GM12873 (cell line): ENCODE results near the gene ANXA3.

Experiments used
- TF ChIP-seq, protein P1 (sequence below): IDR thresholded peaks from 2 replicates; pipeline ENCODE4 v1.5.1; 2012; ENCODE audit warnings: low read depth, mild to moderate bottlenecking, moderate library complexity, low read length, control low read depth; ENCODE audit not compliant: insufficient read depth; ENCODE audit errors: missing control alignments

The ANXA3 gene

DNA sequence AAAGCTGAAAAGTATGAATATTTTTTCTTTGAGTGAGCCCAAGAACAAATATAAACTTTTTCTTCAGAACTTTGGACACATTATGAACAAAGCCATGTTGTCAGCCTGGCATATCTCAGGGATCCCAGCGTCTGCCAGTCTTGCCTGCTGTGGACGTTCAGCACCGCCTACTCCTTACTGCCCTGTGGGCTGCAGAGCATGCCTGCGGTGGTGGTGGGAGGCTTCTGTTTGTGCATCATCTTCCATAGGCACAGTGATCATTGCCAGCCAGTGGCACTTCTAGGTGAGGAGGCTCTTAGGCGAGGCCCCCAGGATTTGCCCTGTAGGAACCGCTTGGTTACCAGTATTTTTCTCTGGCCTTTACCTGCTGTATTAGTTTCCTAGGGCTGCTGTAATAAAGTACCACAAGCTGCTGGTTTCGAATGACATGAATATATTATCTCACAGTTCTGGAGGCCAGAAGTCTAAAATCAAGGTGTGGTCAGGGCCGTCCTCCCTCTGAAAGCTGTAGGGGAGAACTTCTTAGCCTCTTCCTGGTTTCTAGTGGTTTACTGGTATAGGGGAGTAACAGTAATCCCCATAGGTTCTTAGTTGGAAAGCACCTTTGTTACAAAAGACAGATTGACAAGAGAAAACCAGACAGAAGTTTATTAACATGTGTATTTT is 15.4 kb downstream of the ANXA3 start:
- TF ChIP-seq, protein P1, sequence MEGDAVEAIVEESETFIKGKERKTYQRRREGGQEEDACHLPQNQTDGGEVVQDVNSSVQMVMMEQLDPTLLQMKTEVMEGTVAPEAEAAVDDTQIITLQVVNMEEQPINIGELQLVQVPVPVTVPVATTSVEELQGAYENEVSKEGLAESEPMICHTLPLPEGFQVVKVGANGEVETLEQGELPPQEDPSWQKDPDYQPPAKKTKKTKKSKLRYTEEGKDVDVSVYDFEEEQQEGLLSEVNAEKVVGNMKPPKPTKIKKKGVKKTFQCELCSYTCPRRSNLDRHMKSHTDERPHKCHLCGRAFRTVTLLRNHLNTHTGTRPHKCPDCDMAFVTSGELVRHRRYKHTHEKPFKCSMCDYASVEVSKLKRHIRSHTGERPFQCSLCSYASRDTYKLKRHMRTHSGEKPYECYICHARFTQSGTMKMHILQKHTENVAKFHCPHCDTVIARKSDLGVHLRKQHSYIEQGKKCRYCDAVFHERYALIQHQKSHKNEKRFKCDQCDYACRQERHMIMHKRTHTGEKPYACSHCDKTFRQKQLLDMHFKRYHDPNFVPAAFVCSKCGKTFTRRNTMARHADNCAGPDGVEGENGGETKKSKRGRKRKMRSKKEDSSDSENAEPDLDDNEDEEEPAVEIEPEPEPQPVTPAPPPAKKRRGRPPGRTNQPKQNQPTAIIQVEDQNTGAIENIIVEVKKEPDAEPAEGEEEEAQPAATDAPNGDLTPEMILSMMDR = no peak

DNA sequence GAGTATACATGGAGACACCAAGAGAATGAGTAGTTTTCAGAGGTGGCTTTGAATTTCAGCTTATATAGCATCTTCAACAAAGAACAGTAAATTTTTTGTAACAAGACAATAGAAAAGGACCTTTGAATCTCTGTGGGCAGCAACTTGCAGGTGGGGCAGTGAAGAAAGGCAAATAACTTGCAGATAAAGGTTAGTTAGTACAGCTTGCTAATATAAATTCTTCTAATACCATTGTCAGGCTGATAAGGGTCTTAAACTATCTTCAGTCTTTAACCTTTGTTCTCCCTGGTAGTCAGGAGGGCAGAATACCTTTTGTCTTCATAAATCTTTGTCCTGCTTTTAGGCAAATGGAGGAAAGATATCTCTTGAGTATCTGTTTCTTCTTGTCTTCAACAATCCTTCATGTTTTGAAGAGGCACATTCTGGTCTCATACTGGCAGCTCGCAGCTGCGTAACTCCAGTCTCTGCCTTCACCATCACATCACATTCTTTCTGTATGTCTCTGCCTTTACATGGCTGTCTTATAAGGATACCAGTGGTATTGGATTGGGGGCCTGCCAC is 16.0 kb downstream of the ANXA3 start:
- TF ChIP-seq, protein P1 = no peak

DNA sequence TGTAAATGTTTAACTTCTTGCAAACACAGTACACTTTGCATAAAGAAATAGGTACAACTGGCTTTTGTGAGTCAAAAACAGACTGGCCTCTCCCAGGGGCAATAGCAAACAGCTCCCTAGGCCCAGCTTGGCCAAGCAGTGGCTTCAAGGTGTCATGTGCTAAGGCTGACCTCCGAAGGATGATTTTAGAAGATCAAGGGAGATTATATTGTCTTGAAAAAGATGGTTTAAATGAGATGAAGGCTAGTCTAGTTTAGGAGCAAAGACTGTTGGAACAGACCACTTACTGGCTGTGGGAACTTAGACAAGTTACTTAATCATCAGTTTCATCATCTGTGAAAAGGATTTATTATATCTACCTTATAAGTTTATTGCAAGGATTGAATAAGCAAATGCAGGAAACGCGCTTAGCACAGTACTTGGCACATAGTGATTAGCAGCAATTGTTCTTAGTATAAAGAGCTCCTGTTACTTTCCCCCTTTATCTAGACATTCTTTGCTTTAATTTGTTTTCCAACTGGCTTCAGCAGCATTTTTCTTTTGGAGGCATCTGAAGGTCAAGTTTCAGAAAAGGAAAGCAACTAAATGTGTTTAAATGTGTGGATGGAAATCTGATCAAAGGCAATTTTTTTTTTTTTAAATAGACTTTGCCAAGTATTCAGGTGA is 17.2 kb downstream of the ANXA3 start:
- TF ChIP-seq, protein P1 = no peak

DNA sequence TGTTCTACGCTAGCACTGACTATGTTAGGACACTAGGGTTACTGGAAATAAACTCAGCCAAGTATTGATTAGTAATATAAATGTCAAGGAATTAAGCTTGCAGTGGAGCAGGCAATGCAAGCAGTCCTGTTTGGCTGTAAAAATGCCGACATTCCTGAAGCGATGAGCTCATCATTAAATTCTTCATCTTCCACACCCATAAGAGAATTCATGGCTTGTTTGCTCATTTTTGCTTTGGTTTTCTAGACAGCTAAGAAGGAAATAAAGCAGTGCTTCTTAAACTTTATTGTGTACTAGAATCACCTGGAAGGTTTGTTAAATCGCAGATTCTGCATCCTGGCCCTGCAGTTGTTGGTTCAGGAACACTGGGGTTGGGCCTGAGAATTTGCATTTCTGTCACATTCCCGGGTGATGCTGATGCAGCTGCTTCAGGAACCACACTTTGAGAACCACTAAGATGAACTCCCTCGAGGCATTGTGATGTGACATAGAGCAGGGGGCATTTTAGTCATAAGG is 17.8 kb downstream of the ANXA3 start:
- TF ChIP-seq, protein P1 = no peak

DNA sequence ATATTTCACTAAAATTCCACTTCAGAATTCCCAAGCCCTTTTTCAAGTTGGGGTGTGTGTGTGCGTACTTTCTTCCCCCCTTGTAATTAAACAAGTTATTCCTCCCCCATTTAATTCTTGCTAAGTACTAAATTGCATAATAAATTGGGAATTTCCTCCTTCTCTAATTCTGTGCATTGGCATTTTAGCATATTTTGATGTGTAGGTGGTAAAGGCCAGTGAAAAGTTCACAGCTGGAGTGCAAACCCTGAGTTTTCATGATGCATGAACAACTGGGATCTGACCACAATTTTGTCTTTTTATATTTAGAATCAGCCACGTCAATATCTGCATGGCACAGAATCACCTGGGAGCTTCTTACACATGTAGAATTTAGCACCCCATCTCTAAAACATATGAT is 18.5 kb downstream of the ANXA3 start:
- TF ChIP-seq, protein P1 = no peak

DNA sequence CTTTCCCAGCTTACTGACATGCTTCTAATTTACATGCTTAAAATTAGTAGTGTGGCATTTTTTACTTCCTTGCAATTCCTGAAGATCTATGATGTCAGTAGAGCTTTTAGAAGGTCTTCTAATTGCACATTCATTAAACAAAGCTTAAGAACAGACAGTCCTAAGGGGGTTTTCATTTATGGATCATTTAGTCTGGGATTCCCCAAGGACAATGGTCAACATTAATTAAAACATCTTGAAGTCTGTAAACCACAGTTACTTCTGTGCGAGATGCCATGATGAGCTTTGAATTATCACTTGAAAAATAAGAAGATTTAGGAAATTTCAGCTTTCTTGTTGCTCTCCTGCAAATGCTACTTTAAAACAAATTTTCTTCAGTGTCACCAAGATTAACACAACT is 20.2 kb downstream of the ANXA3 start:
- TF ChIP-seq, protein P1 = no peak

DNA sequence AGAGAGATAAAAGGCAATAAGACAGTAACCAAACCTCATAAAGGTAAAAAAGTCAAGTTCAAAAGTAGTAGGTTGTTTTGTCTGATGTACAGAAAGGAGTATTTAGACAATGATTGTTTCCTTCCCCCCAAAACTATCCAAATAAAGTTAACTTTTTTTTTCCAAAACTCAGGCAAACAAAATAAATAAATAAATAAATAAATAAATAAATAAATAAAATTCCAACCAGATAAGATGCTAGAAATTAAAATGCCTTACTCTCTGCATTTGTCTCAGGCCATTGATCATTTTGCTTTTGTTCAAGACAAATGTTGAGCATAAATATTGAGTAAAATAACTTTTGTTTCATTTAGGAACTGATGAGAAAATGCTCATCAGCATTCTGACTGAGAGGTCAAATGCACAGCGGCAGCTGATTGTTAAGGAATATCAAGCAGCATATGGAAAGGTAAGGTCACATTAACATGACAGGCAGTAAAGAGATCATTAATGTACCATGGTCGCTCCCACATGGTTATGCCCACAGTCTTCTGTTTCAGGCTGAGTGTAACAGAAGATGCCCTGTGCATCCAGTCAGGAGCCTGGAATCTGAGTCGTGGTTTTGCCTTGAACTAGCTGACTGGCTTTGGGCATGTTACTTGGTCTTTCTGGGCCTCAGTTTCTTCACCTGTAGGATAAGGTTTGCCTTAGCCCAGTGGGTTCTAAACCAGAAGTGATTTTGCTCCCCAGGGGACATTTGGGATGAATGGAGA is 27.3 kb downstream of the ANXA3 start:
- TF ChIP-seq, protein P1 = no peak
